GM19467 (cell line): ENCODE measurements around the gene HOXA10.

ENCODE experiments used
- ATAC-seq: cut with Tn5 transposase; IDR thresholded peaks from one replicate; pipeline ENCODE4 v1.9.1; 2021; ENCODE audit warnings: mild to moderate bottlenecking, moderate library complexity; ENCODE audit not compliant: unreplicated experiment

HOXA10 gene

GRCh38 chr7:27173956-27174873, at the start of gene HOXA10:
Gene HOXA10 (minus strand): TSS chr7:27174320. CDS start chr7:27174306, 14 bp downstream.
- no peak for ATAC-seq

DNA sequence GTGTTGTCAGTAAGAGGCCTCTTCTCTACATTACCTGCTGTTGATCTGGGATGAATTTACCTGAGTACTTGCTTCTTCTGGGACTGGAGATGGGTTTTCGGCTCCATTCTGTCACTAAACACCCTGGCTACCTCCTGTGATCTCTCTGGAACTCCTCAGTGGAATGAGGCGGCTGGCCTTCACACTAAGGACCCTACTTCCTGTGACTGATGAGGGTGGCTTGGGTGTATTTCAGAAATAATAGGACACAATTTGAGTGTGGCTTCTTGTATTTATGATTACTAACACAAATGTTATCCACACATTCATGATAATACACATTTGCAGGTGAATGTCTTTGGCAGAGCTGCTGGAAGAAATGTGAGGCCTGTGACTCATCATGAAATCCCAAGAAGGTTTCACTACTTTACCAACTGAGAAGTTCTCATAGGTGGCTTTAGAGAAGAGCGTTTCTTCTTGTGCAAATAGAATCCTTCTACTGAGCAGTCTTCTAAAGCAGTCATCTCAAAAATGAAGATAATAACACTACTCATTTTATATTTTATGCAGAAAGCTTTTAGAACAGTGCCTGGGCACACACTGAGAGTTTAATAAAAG, 47.2 kb upstream of the HOXA10 start:
- no peak for ATAC-seq

DNA sequence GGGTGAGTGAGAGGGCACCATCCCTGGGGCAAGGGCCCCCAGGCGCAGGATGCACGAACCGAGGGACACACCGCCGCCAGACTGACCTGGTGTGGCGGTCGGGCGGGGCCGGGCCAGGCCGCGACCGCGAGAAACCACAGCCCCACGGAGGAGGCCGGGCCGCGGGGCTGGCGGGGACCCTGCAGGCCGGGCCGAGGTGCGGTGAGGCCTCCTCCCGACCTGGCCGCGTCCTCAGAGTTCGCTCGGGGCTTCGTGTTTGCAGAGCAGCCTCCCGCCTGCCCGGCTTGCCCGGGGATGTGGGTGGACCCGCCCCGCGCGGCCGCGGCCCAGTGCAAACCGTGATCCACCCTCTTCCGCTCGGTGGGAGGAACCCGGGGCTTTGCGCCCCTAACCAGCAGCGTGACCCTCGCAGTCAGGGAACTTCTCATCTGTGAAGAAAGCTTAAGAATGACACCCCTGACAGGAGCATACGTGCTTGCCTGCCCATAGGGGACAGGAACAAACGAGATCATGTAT, 46.4 kb upstream of the HOXA10 start:
- ATAC-seq, result no peak

GRCh38 chr7:27219821-27220220, 45.7 kb upstream of the HOXA10 start:
- no peak for ATAC-seq

DNA sequence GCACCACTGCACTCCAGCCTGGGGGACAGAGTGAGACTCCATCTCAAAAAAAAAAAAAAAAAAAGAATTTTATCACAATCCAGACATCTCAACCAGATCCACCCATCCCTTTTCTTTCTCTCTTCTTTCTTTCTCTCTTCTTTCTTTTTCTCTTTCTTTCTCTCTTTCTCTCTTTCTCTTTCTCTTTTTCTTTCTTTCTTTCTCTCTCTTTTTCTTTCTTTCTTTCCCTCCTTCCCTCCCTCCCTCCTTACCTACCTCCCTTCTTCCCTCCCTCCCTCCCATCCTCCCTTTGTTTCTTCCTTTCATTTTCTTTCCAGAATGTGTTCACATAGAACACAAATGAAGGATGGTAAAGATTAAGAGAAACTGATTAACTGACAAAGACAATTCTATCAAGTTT, 43.8 kb upstream of the HOXA10 start:
- no peak for ATAC-seq

GRCh38 chr7:27215356-27215755, 41.2 kb upstream of the HOXA10 start:
- no peak for ATAC-seq

- ATAC-seq, result no peak
These were observed 40.3 kb upstream of the HOXA10 start for GRCh38 chr7:27214239-27214950.

DNA sequence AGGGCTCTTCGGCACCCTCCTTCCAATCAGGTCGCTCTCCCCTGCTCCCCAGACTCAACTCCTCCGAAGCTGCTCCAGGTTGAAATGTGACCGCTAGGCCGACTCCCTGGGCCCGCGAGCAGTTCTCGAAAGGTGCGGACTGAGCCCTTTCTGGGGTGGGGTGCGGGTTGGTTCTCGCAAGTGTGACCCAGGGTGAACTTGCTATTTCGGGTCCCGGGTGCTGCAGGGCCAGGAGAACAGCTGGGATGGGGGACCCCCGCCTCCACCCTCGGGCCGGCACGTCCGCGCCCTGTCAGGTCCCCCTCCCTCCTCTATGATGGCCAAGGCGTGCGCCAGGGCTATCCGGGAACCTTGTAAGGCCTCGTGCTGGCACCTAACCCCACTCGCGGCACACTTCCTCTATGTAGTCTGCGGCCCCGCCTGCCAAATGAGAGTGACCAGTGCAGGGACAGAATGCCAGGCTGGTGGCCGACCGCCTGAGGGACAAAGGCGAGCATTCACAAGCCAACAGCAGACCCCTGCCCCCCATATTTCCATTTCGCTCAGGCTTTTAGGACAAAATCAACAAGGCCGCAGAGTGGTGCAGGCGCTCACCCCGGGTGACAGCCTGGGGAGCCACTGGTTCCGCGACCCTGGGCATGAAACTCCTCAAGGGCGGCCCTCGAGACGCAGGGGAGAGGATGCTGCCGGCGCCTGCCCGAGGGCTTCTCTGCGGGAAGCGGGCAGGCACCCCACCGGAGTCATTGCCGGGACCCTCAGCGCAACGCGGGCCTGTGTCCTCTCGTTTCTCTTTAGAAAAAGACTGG, 39.5 kb upstream of the HOXA10 start:
- ATAC-seq, result no peak

GRCh38 chr7:27212497-27213432, 38.6 kb upstream of the HOXA10 start:
- no peak for ATAC-seq

- no peak for ATAC-seq
These were observed 37.7 kb upstream of the HOXA10 start for GRCh38 chr7:27211764-27212204.

DNA sequence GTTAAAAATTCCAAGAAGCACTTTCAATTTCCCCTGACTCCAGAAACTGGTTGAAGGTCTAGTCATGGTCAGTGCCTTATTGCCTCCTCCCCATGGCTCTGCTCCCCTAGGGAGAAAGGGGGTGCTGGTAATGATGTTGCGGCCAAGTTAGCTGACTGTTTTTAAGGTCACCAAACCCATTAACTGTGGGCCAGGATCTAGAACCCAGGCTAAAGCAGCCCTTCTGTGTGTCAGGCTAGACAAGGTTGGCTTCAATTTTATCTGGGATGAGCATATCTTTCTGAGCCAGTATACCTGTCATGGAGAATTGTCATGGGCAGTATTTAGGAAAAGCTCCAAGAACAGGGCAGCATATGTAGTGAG, 36.9 kb upstream of the HOXA10 start:
- no peak for ATAC-seq

GRCh38 chr7:27210441-27211083, 36.4 kb upstream of the HOXA10 start:
- no peak for ATAC-seq

DNA sequence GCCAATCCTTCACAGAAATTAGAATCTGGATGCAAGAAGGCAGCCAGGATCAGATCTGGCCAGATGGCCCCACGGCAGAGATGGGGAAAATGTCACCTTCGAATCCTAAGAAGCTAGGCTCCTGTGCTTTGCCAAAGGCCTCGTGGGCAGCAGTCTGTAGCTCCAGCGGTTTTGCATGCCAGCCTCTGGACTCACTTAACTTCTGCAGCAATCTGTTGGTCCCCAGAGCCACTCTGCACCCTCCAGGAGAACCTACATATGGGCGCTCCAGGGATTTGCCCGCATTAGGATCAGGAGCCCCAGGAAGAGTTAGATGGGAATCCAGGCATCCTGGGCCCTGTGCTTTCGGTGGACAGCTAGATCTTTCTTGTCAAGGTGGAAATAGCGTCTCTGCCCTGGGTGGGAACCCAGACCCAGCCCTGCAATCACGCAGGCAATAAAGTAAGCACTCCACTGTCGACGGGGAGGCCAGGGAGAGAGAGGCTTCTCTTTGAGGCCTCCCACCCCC, 35.9 kb upstream of the HOXA10 start:
- ATAC-seq, result no peak

GRCh38 chr7:27208998-27209397, 34.9 kb upstream of the HOXA10 start:
- ATAC-seq, result no peak

GRCh38 chr7:27207348-27207985, 33.3 kb upstream of the HOXA10 start:
- no peak for ATAC-seq

- no peak for ATAC-seq
These were observed 31.5 kb upstream of the HOXA10 start for GRCh38 chr7:27205325-27206280.

DNA sequence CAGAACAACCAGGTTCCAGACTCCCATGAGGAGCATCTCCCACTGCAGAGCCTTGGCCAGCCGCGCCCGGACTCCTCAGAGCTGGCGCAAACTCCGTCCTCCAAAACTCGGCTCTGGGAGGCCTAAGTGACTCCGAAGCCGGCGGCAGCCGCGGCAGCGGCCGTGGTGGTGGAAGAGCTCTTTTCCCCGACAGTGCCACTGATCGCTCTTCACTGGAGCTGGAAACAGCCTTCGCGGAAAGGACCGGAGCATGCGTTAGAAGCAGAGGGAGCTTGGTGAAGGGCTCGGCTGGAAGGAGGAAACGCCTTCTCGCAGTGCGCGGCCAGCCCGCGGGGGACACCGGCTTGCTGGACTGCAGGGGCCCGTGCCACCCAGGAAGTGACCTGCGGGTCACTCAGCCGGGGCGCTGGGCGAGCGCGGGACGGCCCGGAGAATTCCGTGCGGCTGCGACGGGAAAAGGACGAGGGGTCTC, 30.8 kb upstream of the HOXA10 start:
- no peak for ATAC-seq
